Activated B cell treated with CpG ODN at 0.5 μM for 24 hours (primary cell): Measurements from ENCODE around the gene ZNF181. TPM values are rescaled to one million over a fixed set of nuclear protein-coding genes. Genes with fewer than 3 reads are reported as not detected.
A peak's percentile ranks its signal among the peaks of the same experiment; 100 is the strongest.

Experiments used
- ATAC-seq: fragments of 200-7000 bp; cut with Tn5 transposase; one replicate; pipeline ENCODE4 v1.10.0; 2021; ENCODE audit warnings: low read depth, mild to moderate bottlenecking, moderate library complexity
- CTCF ChIA-PET: fragments of 350-600 bp; sonication (Branson Sonifier 250); formaldehyde crosslinking; loops from one replicate; lab custom pipeline; 2021; ENCODE audit warnings: antibody characterized with exemption; lab: Charles Lee
- POLR2A ChIA-PET: fragments of 350-600 bp; sonication (Branson Sonifier 250); formaldehyde crosslinking; loops from one replicate; lab custom pipeline; 2021; ENCODE audit warnings: antibody characterized with exemption; lab: Charles Lee
- DNase-seq: peaks from one replicate; pipeline ENCODE4 v3.0.0; 2022
- H3K27ac Mint-ChIP-seq: one replicate; pipeline ENCODE4 v1.8.0; 2020; ENCODE audit warnings: mixed read lengths
- H3K27me3 Mint-ChIP-seq: one replicate; pipeline ENCODE4 v1.8.0; 2021; ENCODE audit warnings: mixed read lengths
- H3K36me3 Mint-ChIP-seq: one replicate; pipeline ENCODE4 v1.8.0; 2021; ENCODE audit warnings: low read depth, mixed read lengths
- H3K4me1 Mint-ChIP-seq: one replicate; pipeline ENCODE4 v1.8.0; 2021; ENCODE audit warnings: mixed read lengths
- H3K4me3 Mint-ChIP-seq: one replicate; pipeline ENCODE4 v1.8.0; 2020; ENCODE audit warnings: mild to moderate bottlenecking, mixed read lengths
- H3K9me3 Mint-ChIP-seq: one replicate; pipeline ENCODE4 v1.8.0; 2020; ENCODE audit warnings: mixed read lengths
- intact Hi-C: fragments of 100-400 bp; cut with micrococcal nuclease; formaldehyde crosslinking; loops from one replicate; pipeline ENCODE4 v1.15.1; 2024
- total RNA-seq: library from RNA; stranded (reverse); gene quantifications from 2 replicates; pipeline ENCODE4 v1.2.3, GENCODE V29; 2022
- TF ChIP-seq, protein P1 (sequence below): fragments of 200-600 bp; IDR thresholded peaks from one replicate; pipeline ENCODE4 v1.8.0; 2022; ENCODE audit warnings: antibody characterized with exemption, mild to moderate bottlenecking

ZNF181 gene
- total RNA-seq, 1 donor from 2014 or later, result 8.2 TPM

DNA sequence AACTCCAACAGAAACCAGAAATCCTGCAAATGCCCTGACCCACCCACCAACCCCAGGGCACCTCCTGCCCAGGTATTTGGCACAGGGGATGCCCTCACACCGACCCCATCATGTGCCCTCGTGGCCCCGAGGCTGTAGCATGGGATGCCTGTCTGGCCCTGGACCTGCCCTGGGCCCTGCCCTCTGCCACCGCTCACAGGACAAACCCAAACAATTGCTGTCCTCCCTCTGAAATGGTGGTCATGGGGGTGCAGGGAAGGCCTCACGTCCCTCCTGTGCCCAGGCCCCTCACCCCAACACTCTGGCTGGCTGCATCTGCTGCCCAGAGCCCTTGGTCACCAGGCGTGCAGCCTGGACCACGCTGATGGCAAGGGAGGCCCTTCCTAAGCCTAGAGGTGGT lies 2.1 kb upstream of the ZNF181 start:
- Mint-ChIP-seq H3K27me3 (peaks cover 13% of the 10 kb centered on the region), H3K27ac (no peak overlapping the region), H3K4me3 (no peak overlapping the region), H3K36me3 (peaks cover 18% of the 10 kb centered on the region), H3K9me3 (peaks cover 2% of the 10 kb centered on the region), H3K4me1 (peaks cover 25% of the 10 kb centered on the region)
- intact Hi-C loops, result loop anchor here (10.0 kb wide), 1 partner anchor 193 kb away; the partner anchor contains the start of gene ZNF30
- TF ChIP-seq, protein P1, sequence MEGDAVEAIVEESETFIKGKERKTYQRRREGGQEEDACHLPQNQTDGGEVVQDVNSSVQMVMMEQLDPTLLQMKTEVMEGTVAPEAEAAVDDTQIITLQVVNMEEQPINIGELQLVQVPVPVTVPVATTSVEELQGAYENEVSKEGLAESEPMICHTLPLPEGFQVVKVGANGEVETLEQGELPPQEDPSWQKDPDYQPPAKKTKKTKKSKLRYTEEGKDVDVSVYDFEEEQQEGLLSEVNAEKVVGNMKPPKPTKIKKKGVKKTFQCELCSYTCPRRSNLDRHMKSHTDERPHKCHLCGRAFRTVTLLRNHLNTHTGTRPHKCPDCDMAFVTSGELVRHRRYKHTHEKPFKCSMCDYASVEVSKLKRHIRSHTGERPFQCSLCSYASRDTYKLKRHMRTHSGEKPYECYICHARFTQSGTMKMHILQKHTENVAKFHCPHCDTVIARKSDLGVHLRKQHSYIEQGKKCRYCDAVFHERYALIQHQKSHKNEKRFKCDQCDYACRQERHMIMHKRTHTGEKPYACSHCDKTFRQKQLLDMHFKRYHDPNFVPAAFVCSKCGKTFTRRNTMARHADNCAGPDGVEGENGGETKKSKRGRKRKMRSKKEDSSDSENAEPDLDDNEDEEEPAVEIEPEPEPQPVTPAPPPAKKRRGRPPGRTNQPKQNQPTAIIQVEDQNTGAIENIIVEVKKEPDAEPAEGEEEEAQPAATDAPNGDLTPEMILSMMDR, result no peak
- DNase-seq (no peak), ATAC-seq (no peak)
- CTCF ChIA-PET, result no interaction called here
- POLR2A ChIA-PET, result interaction anchor here (2.0 kb wide), 1 partner anchor 40 kb away, joined by 7 read pairs; the partner anchor contains the start of gene ZNF599

DNA sequence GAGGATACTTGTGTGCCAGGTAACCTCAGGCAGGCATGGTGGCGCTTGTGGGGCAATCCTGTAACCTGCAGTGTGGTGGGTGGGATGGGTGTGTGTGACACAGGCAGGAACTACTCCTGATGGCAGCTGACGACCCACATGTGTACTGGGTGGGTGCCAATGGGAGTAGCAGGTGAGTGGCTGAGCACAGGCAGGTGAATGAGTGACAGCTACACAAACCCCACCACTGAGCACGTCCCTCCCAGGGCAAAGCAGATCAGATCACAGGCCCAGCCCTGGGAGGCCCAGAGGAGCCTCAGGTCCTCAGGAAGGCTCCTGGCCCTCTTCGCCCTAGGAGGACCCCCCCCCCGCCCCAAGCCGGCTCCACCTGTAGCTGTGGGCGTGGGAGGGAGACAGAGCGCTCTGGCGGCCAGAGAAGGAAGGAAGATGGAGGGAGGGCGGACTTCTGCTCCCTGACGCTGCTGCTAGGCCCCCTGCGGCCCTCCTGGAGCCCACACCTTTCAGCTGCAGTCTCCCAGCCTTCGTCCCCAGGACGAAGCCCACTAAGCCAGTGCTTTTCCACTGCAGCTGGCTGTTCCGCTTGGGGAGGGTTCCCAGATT lies 1.3 kb upstream of the ZNF181 start:
- POLR2A ChIA-PET, result interaction anchor here (0.6 to 2.0 kb wide), 6 partner anchors 20 to 1757 kb away, joined by 3 to 16 read pairs (median 4); partner anchors contain the start of genes SCGB2B2, ZNF30, ZNF302 and ZNF566
- DNase-seq, result no peak

GRCh38 chr19:34733266-34733745 lies 737 bp upstream of the ZNF181 start:
- Mint-ChIP-seq H3K4me1 (peaks cover 25% of the 10 kb centered on the region), H3K36me3 (peaks cover 26% of the 10 kb centered on the region), H3K4me3 (peak overlapping the region; percentile 97), H3K9me3 (no peaks in the 10 kb centered on the region), H3K27me3 (peaks cover 3% of the 10 kb centered on the region), H3K27ac (peak overlapping the region; percentile 97)
- ChIA-PET POLR2A (interaction anchor here (0.6 to 2.0 kb wide), 6 partner anchors 21 to 1756 kb away, joined by 3 to 16 read pairs (median 4); partner anchors contain the start of genes SCGB2B2, ZNF30, ZNF302 and ZNF566), CTCF (no interaction called here)
- DNase-seq (no peak), ATAC-seq (peak; percentile 30)
- TF ChIP-seq, protein P1, result no peak
- intact Hi-C loops, result loop anchor here (10.0 kb wide), 1 partner anchor 191 kb away; the partner anchor contains the start of gene ZNF30

More for the DNA sequence above, 1.3 kb upstream of the ZNF181 start:
- CTCF ChIA-PET, result no interaction called here
- Mint-ChIP-seq H3K36me3 (peaks cover 23% of the 10 kb centered on the region), H3K4me1 (peaks cover 25% of the 10 kb centered on the region), H3K4me3 (peak overlapping the region; percentile 68), H3K27me3 (peaks cover 6% of the 10 kb centered on the region), H3K27ac (no peak overlapping the region), H3K9me3 (peaks cover 2% of the 10 kb centered on the region)
- TF ChIP-seq, protein P1, result no peak
- intact Hi-C loops, result loop anchor here (10.0 kb wide), 1 partner anchor 192 kb away; the partner anchor contains the start of gene ZNF30
- no peak for ATAC-seq

DNA sequence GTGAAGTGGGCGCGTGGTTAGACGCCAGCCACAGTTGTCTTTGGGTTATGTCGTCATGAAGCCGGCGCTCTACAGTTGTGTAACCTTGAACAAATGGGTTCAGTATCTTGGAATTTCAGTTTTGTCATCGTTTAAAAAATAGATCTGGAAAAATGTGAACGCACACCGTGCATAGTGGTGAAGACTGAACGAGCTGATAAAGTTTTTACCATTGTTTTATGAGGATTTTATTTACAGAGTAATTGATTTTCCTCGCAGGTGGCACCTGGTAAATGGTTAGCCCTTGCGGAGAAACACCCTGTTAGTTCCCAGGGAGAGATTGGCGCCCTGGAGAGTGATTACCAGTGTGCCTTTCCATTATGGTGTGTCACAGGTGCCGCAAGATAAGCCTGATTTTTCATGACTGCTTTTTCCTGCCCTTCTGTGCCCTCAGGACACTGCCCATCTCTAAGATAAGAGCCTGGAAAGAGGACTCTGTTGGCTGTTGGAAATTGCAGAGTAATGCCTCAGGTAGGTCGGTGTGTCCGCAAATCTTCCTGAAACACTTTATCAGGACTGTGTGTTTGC lies 577 bp downstream of the ZNF181 start:
- H3K4me1 Mint-ChIP-seq, result peaks cover 25% of the 10 kb centered on the region
- H3K27me3 Mint-ChIP-seq, result no peaks in the 10 kb centered on the region
- ChIA-PET POLR2A (interaction anchor here (1.3 to 1.7 kb wide), 2 partner anchors 57 to 59 kb away, joined by 3 to 5 read pairs; partner anchors contain the start of gene ZNF302), CTCF (no interaction called here)
- ATAC-seq, result no peak
- peak overlapping the region; percentile 97 for H3K4me3 Mint-ChIP-seq
- peaks cover 6% of the 10 kb centered on the region for H3K9me3 Mint-ChIP-seq
- intact Hi-C loops, result loop anchor here (1.0 to 10.0 kb wide), 3 partner anchors 39 to 190 kb away; partner anchors contain the start of genes SCGB2B2, ZNF30, ZNF302 and ZNF599
- DNase-seq, result no peak
- TF ChIP-seq, protein P1, result no peak
- H3K27ac Mint-ChIP-seq, result peak overlapping the region; percentile 94
- peaks cover 37% of the 10 kb centered on the region for H3K36me3 Mint-ChIP-seq
